ENCODE data around the gene PLVAP. TPM values are rescaled to one million over a fixed set of nuclear protein-coding genes. Genes with fewer than 3 reads are reported as not detected.
A peak's percentile ranks its signal among the peaks of the same experiment; 100 is the strongest.

Gene PLVAP
- total and polyA plus RNA-seq, 2 donors from 2014 or later = 148 to 195 TPM

GRCh38 chr19:17309198-17309964, 67.8 kb downstream of the PLVAP start, which contains the start of gene DDA1:
Gene DDA1 (plus strand): TSS chr19:17309563. CDS start chr19:17309655, 92 bp downstream.
- H3K27me3 ChIP-seq (ENCODE audit: control insufficient read depth, insufficient read depth, low read length) = no peaks in the 10 kb centered on the region
- no peak for TF ChIP-seq CTCF (IDR thresholded peaks at IDR 0.05; ENCODE audit: borderline replicate concordance, extremely low read depth, insufficient read depth)
- DNase-seq = peak; percentile 99 to 100 (median 100)
- peak; percentile 99 for FAIRE-seq
- H3K9me3 ChIP-seq (ENCODE audit: control insufficient read depth in 2 of 3, insufficient read depth in 1 of 3, low read length in 3 of 3) = no peaks in the 10 kb centered on the region
- H3K27ac ChIP-seq (ENCODE audit: low read depth in 2 of 2, low read length in 2 of 2) = peak within 1 kb of the TSS in 1 of 2 donors; percentile 57
- intact Hi-C loops (cut with DNase I) = no loop called here
- peaks cover 0 to 6% (median 2%) of the 10 kb centered on the region in 3 donors for H3K36me3 ChIP-seq (ENCODE audit: control insufficient read depth in 2 of 3, insufficient read depth in 3 of 3, low read length in 3 of 3)
- peak within 1 kb of the TSS; percentile 67 to 68 (median 68) for H3K9ac ChIP-seq (ENCODE audit: low read length in 3 of 3)
- peaks cover 0 to 30% (median 6%) of the 10 kb centered on the region in 3 donors for H3K4me1 ChIP-seq (ENCODE audit: control insufficient read depth in 2 of 3, insufficient read depth in 2 of 3, low read depth in 1 of 3, low read length in 3 of 3)
- peak within 1 kb of the TSS; percentile 80 to 87 (median 81) for H3K4me3 ChIP-seq (ENCODE audit: low read length in 3 of 3)

GRCh38 chr19:17307876-17308377, 69.2 kb downstream of the PLVAP start:
- intact Hi-C loops (cut with DNase I) = no loop called here

DNA sequence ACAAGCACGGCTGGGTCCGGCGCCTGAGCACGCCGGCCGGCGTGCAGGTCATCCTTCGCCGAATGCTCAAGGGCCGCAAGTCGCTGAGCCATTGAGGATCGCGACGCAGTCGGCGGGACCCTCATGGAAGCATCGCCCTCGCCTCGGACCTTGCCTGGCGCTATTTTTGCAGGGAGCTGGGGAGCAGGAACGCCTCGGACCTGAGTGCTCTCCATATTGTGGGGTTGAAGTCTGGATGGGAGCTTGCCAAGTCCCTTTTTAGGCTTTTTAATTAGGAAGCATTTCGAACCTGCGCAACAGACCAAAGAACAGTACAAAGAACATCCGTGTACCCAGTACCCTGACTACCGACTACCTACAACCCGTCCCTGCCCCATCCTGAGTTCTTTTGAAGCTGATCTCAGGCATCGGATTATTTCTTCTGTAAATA, 70.8 kb downstream of the PLVAP start:
- H3K4me1 ChIP-seq (ENCODE audit: control insufficient read depth in 2 of 3, insufficient read depth in 2 of 3, low read depth in 1 of 3, low read length in 3 of 3) = peaks cover 0 to 29% (median 15%) of the 10 kb centered on the region in 3 donors

More at GRCh38 chr19:17307876-17308377, 69.2 kb downstream of the PLVAP start:
- Histone ChIP-seq H3K27ac (ENCODE audit: low read depth in 2 of 2, low read length in 2 of 2) (no peak overlapping the region), H3K9ac (ENCODE audit: low read length in 3 of 3) (no peak overlapping the region), H3K4me1 (ENCODE audit: control insufficient read depth in 2 of 3, insufficient read depth in 2 of 3, low read depth in 1 of 3, low read length in 3 of 3) (peaks cover 0 to 30% (median 15%) of the 10 kb centered on the region in 3 donors), H3K27me3 (ENCODE audit: control insufficient read depth, insufficient read depth, low read length) (no peaks in the 10 kb centered on the region), H3K9me3 (ENCODE audit: control insufficient read depth in 2 of 3, insufficient read depth in 1 of 3, low read length in 3 of 3) (no peaks in the 10 kb centered on the region), H3K36me3 (ENCODE audit: control insufficient read depth in 2 of 3, insufficient read depth in 3 of 3, low read length in 3 of 3) (no peaks in the 10 kb centered on the region), H3K4me3 (ENCODE audit: low read length in 3 of 3) (no peak overlapping the region)
- DNase-seq = no peak
- no peak for TF ChIP-seq CTCF (IDR thresholded peaks at IDR 0.05; ENCODE audit: borderline replicate concordance, extremely low read depth, insufficient read depth)
- FAIRE-seq = no peak

More for the DNA sequence above, 70.8 kb downstream of the PLVAP start:
- Histone ChIP-seq H3K27me3 (ENCODE audit: control insufficient read depth, insufficient read depth, low read length) (no peaks in the 10 kb centered on the region), H3K27ac (ENCODE audit: low read depth in 2 of 2, low read length in 2 of 2) (peak overlapping the region; percentile 93 to 97), H3K36me3 (ENCODE audit: control insufficient read depth in 2 of 3, insufficient read depth in 3 of 3, low read length in 3 of 3) (no peaks in the 10 kb centered on the region), H3K9ac (ENCODE audit: low read length in 3 of 3) (peak overlapping the region in 2 of 3 donors; percentile 88), H3K9me3 (ENCODE audit: control insufficient read depth in 2 of 3, insufficient read depth in 1 of 3, low read length in 3 of 3) (no peaks in the 10 kb centered on the region), H3K4me3 (ENCODE audit: low read length in 3 of 3) (peak overlapping the region; percentile 82 to 93 (median 92))
- peak in 1 of 5 donors; percentile 58 for DNase-seq
- no peak for TF ChIP-seq CTCF (IDR thresholded peaks at IDR 0.05; ENCODE audit: borderline replicate concordance, extremely low read depth, insufficient read depth)
- intact Hi-C loops (cut with DNase I) = no loop called here
- FAIRE-seq = no peak

Measured in kidney (tissue), 14 donors.